Endodermal cell (in vitro differentiated cells): Measurements from ENCODE around the gene TRIB2. TPM values are rescaled to one million over a fixed set of nuclear protein-coding genes. Genes with fewer than 3 reads are reported as not detected.

Source experiments
- DNase-seq: peaks from one replicate; pipeline ENCODE4 v3.0.0-alpha.2; 2017
- H3K27ac ChIP-seq: 2 replicates; pipeline ENCODE4 v1.5.1; 2013; ENCODE audit warnings: mild to moderate bottlenecking, low read depth, low read length, moderate library complexity
- H3K27me3 ChIP-seq: 2 replicates; pipeline ENCODE4 v1.6.1; 2013; ENCODE audit warnings: mild to moderate bottlenecking, low read length, moderate library complexity; ENCODE audit not compliant: insufficient read depth, control insufficient read depth, poor library complexity, severe bottlenecking
- H3K36me3 ChIP-seq: 2 replicates; pipeline ENCODE4 v1.7.0; 2013; ENCODE audit warnings: mild to moderate bottlenecking, low read length, moderate library complexity; ENCODE audit not compliant: control insufficient read depth, insufficient read depth
- H3K4me1 ChIP-seq: one replicate; pipeline ENCODE4 v1.7.0; 2013; ENCODE audit warnings: low read length; ENCODE audit not compliant: control insufficient read depth, insufficient read depth
- H3K4me3 ChIP-seq: 2 replicates; pipeline ENCODE4 v1.5.1; 2013; ENCODE audit warnings: mild to moderate bottlenecking, low read length, moderate library complexity
- H3K9ac ChIP-seq: 2 replicates; pipeline ENCODE4 v1.6.1; 2013; ENCODE audit warnings: mild to moderate bottlenecking, low read length, moderate library complexity; ENCODE audit not compliant: poor library complexity, severe bottlenecking; ENCODE audit errors: extremely low read depth
- H3K9me3 ChIP-seq: 2 replicates; pipeline ENCODE4 v1.6.1; 2013; ENCODE audit warnings: mild to moderate bottlenecking, low read length, moderate library complexity; ENCODE audit not compliant: control insufficient read depth
- H3K27ac Mint-ChIP-seq: 2 replicates; pipeline ENCODE4 v1.8.0; 2020; ENCODE audit warnings: mixed read lengths
- H3K27me3 Mint-ChIP-seq: 2 replicates; pipeline ENCODE4 v1.8.0; 2021; ENCODE audit warnings: mild to moderate bottlenecking, mixed read lengths; ENCODE audit not compliant: insufficient read depth
- H3K36me3 Mint-ChIP-seq: 2 replicates; pipeline ENCODE4 v1.8.0; 2020; ENCODE audit warnings: low read depth, mixed read lengths
- H3K4me1 Mint-ChIP-seq: 2 replicates; pipeline ENCODE4 v1.8.0; 2020; ENCODE audit warnings: mixed read lengths
- H3K4me3 Mint-ChIP-seq: 2 replicates; pipeline ENCODE4 v1.8.0; 2020; ENCODE audit warnings: mild to moderate bottlenecking, moderate library complexity, mixed read lengths
- H3K9me3 Mint-ChIP-seq: 2 replicates; pipeline ENCODE4 v1.8.0; 2020; ENCODE audit warnings: mild to moderate bottlenecking, mixed read lengths
- WGBS, 2 experiments: methylation state at CpG; one replicate each; pipeline versions ENCODE4 v1.1.5 to v1.1.7; 2013; ENCODE audit warnings: missing lambda C conversion rate in 2 of 2, mixed read lengths in 1 of 2; ENCODE audit not compliant: insufficient coverage in 1 of 2, insufficient read length in 1 of 2; 5-methylcytosine and 5-hydroxymethylcytosine counted together
- microRNA-seq: library from miRNA; unstranded; fragments of <30 nt; microRNA quantifications from one replicate; pipeline ENCODE4 v1.2.0, GENCODE V29; 2020; ENCODE audit warnings: borderline microRNAs expressed
- total RNA-seq, 2 donors: library from RNA; stranded (reverse); fragmentation: NEBNext Ultra II Directional in 1 of 2; extraction: Animal tissue kit (Norgen Biotek cat#: 25700) in 1 of 2; gene quantifications; 2 replicates in 1 of 2; 3 replicates in 1 of 2; pipeline ENCODE4 v1.2.1, GENCODE V29; 2021
- TF ChIP-seq, protein P1 (sequence below): fragments of 200-600 bp; sonication (generic); conservative IDR thresholded peaks from 2 replicates; pipeline ENCODE4 v1.5.0; 2021; ENCODE audit warnings: antibody characterized with exemption, mild to moderate bottlenecking

The TRIB2 gene
- total RNA-seq, 2 donors from 2014 or later = 23.8 to 29.8 TPM

DNA sequence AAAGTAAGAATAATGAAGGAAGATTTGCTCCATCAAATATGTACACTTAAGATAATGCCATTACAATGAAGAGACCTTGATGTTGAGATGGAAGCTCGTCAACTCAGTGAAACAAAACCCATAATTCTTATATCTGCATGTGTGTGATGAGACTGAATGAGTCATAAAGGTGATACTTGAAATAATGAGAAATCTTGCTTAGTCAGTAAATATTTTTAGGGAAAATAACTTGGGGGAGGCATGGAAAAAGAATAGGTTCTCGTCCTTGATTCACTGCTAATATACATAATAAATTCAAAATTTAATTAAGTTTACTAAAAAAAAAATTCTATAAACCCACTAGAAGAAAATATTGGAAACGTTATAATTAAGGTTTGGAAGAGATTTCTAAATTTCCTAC, 75.2 kb downstream of the TRIB2 start:
- H3K27ac ChIP-seq = no peak overlapping the region
- Mint-ChIP-seq H3K4me1 (no peaks in the 10 kb centered on the region), H3K27me3 (peaks cover 2% of the 10 kb centered on the region), H3K36me3 (no peaks in the 10 kb centered on the region), H3K9me3 (peaks cover 5% of the 10 kb centered on the region), H3K27ac (no peak overlapping the region), H3K4me3 (no peak overlapping the region)
- no peaks in the 10 kb centered on the region for H3K27me3 ChIP-seq
- no peak for DNase-seq
- TF ChIP-seq, protein P1, sequence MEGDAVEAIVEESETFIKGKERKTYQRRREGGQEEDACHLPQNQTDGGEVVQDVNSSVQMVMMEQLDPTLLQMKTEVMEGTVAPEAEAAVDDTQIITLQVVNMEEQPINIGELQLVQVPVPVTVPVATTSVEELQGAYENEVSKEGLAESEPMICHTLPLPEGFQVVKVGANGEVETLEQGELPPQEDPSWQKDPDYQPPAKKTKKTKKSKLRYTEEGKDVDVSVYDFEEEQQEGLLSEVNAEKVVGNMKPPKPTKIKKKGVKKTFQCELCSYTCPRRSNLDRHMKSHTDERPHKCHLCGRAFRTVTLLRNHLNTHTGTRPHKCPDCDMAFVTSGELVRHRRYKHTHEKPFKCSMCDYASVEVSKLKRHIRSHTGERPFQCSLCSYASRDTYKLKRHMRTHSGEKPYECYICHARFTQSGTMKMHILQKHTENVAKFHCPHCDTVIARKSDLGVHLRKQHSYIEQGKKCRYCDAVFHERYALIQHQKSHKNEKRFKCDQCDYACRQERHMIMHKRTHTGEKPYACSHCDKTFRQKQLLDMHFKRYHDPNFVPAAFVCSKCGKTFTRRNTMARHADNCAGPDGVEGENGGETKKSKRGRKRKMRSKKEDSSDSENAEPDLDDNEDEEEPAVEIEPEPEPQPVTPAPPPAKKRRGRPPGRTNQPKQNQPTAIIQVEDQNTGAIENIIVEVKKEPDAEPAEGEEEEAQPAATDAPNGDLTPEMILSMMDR = no peak
- H3K4me1 ChIP-seq = no peaks in the 10 kb centered on the region
- WGBS, 2 experiments = 90% methylated on average over 1 of the region's 3 CpGs; no CpG with 5 or more reads in 1 of the 2 experiments
- no peak overlapping the region for H3K4me3 ChIP-seq
- no peaks in the 10 kb centered on the region for H3K9me3 ChIP-seq
- no peak overlapping the region for H3K9ac ChIP-seq
- H3K36me3 ChIP-seq = no peaks in the 10 kb centered on the region

Small RNA genes lying within 50 kb of the gene (microRNA-seq; reads per million reads assigned to microRNA genes)
- not detected for gene MIR3125
